ENCODE data around the gene SNAP29. TPM values are rescaled to one million over a fixed set of nuclear protein-coding genes. Genes with fewer than 3 reads are reported as not detected.
"Not testable (repeated sequence)": the region's sequence is repeated elsewhere in the genome, so short reads cannot be mapped to it uniquely, and the experiment has no call there.

Gene SNAP29
- total RNA-seq, 1 donor from 2014 or later: 34.6 TPM

GRCh38 chr22:20901093-20902033 is 42.6 kb downstream of the SNAP29 start:
- not testable (repeated sequence) for DNase-seq (ENCODE audit: low spot score)

GRCh38 chr22:20903093-20903492 is 44.3 kb downstream of the SNAP29 start:
- no peak for DNase-seq (ENCODE audit: low spot score)

GRCh38 chr22:20904008-20904979 is 45.5 kb downstream of the SNAP29 start:
- DNase-seq (ENCODE audit: low spot score): no peak

GRCh38 chr22:20904980-20905355 is 46.2 kb downstream of the SNAP29 start:
- DNase-seq (ENCODE audit: low spot score): no peak

- no peak for DNase-seq (ENCODE audit: low spot score)
These were observed 46.9 kb downstream of the SNAP29 start for GRCh38 chr22:20905415-20906386.

- DNase-seq (ENCODE audit: low spot score): no peak
These were observed 47.6 kb downstream of the SNAP29 start for GRCh38 chr22:20906387-20906767.

GRCh38 chr22:20908717-20909116 is 49.9 kb downstream of the SNAP29 start:
- DNase-seq (ENCODE audit: low spot score): not testable (repeated sequence)

GRCh38 chr22:20909543-20910303 is 50.9 kb downstream of the SNAP29 start:
- no peak for DNase-seq (ENCODE audit: low spot score)

- no peak for DNase-seq (ENCODE audit: low spot score)
These were observed 53.7 kb downstream of the SNAP29 start for GRCh38 chr22:20912494-20912893.

- peak; percentile 98 for DNase-seq (ENCODE audit: low spot score)
These were observed 58.4 kb downstream of the SNAP29 start, which contains the start of gene CRKL for GRCh38 chr22:20916916-20917810. Gene CRKL, plus strand, starts transcription at chr22:20917407. Its CDS starts 528 bp downstream, at chr22:20917935.

- DNase-seq (ENCODE audit: low spot score): no peak
These were observed 59.9 kb downstream of the SNAP29 start for GRCh38 chr22:20918663-20919218.

GRCh38 chr22:20919718-20920117 is 60.9 kb downstream of the SNAP29 start:
- no peak for DNase-seq (ENCODE audit: low spot score)

- no peak for DNase-seq (ENCODE audit: low spot score)
These were observed 62.0 kb downstream of the SNAP29 start for GRCh38 chr22:20920881-20921203.

GRCh38 chr22:20922141-20922751 is 63.4 kb downstream of the SNAP29 start:
- DNase-seq (ENCODE audit: low spot score): no peak

- no peak for DNase-seq (ENCODE audit: low spot score)
These were observed 67.4 kb downstream of the SNAP29 start for GRCh38 chr22:20926243-20926642.

- DNase-seq (ENCODE audit: low spot score): no peak
These were observed 69.2 kb downstream of the SNAP29 start for GRCh38 chr22:20927940-20928572.

- no peak for DNase-seq (ENCODE audit: low spot score)
These were observed 69.8 kb downstream of the SNAP29 start for GRCh38 chr22:20928573-20928967.

GRCh38 chr22:20930004-20930403 is 71.2 kb downstream of the SNAP29 start:
- no peak for DNase-seq (ENCODE audit: low spot score)
